GM21619 (cell line): Measurements from ENCODE around the gene MYOF.
"Not testable (repeated sequence)": the region's sequence is repeated elsewhere in the genome, so short reads cannot be mapped to it uniquely, and the experiment has no call there.

Experiments used
- ATAC-seq: cut with Tn5 transposase; IDR thresholded peaks from one replicate; pipeline ENCODE4 v1.9.1; 2021; ENCODE audit not compliant: unreplicated experiment

MYOF gene

DNA sequence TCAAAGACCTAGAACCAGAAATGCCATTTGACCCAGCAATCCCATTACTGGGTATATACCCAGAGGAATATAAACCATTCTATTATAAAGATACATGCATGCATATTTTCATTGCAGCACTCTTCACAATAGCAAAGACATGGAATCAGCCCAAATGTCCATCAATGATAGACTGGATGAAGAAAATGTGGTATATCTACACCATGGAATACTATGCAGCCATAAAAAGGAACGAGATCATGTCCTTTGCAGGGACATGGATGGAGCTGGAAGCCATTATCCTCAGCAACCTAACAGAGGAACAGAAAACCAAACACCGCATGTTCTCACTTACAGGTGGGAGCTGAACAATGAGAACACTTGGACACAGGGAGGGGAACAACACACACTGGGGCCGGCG, 123.7 kb downstream of the MYOF start:
- ATAC-seq: not testable (repeated sequence)

- no peak for ATAC-seq
Observed at GRCh38 chr10:93357680-93358079, 124.5 kb downstream of the MYOF start.

GRCh38 chr10:93356516-93356915, 125.6 kb downstream of the MYOF start:
- ATAC-seq: no peak

DNA sequence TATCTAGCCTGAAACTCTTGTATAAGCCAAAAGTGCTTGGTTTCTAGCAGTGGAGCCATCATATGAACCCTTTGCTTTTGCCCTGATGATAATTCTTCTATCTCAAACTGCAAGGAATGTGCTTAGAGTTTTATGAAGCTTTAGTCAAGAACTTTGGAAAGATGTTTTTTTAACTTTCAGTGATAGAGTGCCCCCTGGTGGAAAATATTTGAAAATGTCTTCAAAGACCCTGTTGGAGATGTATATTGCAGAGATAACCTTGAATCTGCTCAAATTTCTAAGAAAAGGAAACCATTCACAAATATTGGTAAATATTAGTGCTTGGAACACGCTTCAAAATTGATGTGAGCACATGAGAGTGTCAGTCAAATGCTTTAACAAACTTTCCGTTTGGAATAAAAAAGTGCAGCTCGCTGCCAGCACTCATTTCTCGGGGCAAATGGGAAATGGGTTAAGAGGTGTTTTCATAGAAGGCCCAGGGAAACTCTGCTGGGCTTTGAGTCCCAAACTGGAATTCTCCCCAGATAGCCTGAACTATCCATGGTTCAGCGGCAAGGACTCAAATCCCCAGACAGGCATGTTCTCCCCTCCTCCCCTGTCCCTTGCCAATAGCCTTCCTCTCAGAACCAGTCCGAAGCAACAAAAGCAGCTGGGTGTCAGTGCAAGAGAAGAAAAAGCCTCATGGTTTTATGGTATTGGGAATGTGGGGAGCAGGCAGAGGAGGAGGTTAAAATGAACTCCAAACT, 129.3 kb downstream of the MYOF start:
- ATAC-seq: no peak

GRCh38 chr10:93346694-93347093, 135.4 kb downstream of the MYOF start:
- no peak for ATAC-seq

- no peak for ATAC-seq
Observed at GRCh38 chr10:93346108-93346507, 136.0 kb downstream of the MYOF start.

- ATAC-seq: no peak
Observed at GRCh38 chr10:93344691-93345090, 137.4 kb downstream of the MYOF start.

DNA sequence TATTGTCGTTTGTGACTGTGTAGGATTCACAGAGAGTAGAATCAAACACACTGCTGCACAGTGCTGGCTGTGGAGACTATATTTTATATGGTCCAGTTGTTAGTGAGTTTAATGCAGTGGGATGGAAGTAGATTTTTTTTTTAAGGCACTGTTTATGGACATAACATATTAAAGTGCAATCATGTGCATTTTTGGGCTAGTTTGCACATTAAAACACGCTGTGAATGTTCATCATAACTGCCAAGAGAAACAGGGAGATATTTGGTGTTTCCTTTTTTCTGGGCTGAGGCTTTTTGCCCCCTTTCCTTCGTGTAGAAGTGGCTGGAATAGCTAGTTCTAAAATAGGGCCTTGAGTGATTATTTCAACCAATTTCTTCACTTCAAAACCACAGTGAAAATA, 139.2 kb downstream of the MYOF start:
- ATAC-seq: no peak

- no peak for ATAC-seq
Observed at GRCh38 chr10:93342366-93342765, 139.8 kb downstream of the MYOF start.

DNA sequence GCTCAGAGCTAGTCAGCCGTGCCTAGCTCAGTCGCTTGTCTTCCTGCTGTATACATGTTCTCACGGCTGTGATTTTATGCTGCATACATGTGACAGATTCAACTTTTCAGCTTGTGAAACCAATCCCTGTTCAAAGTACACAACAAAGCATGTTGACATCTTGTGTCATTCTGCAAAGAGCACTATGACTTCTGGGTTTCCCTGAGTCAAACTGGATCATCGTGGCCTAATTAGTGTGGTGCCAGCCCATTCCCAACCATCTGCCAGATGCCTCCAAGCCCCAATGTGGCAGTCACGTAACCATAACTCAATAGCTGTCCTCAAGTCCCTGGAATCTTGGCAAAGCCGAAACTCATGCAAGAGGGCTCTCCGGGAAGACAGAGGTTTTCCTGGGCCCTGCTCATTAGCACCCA, 144.8 kb downstream of the MYOF start:
- ATAC-seq: no peak

GRCh38 chr10:93336678-93337077, 145.5 kb downstream of the MYOF start:
- ATAC-seq: no peak

DNA sequence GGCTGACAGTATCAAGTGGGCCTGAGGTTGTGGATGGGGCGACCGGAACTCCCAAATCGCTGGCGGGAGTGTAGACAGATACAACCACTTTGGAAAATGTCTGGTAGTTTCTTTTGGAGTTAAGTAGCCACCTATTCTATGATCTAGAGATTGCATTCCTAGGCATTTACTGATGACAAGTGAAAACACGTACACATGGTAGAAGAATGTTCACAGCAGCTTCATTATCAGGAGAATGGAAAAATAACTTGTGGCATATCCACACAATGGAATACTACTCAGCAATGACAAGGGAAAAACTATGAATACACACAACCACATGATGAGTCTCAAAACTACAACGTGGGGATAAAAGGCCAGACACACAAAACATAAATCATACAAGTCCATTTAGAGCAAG, 146.0 kb downstream of the MYOF start:
- ATAC-seq: no peak

GRCh38 chr10:93334901-93335327, 147.2 kb downstream of the MYOF start:
- no peak for ATAC-seq

DNA sequence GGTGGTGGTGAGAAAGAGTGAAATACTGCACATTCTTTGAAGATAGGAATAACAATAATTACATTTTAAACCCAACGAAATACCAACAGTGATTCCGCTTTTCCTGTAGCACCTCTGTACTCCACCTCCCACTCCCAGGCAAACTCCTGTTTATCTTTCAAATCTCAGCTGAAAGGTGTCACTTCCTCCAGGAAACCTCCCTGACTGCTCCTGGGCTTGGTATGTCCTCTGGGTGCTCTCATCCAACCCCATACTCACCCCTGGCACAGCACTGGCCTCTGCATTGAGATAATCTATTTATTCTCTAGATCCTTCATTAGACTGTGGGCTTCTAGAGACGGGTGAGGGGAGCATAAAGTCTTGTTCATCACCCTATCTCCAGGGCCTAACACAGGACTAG, 148.0 kb downstream of the MYOF start:
- no peak for ATAC-seq

GRCh38 chr10:93333278-93333978, 148.7 kb downstream of the MYOF start:
- ATAC-seq: no peak

DNA sequence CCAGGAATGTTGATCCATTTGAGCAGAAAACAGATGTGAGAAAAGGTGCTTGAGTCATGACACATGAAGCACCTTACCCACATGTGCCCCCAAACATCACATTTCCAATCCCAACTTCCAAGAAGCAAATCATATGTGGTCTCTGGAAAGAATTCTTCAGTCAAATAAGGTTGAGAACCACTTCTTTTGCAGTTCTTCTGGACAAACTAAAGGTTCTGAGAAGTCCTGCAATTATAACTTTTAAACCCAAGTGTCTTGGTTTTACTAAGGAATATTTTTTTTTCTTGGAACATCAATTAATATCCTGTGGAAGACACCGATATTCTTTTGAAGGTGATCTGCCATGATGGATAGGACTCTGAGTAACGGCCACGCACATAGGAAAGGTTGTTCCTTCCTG, 151.3 kb downstream of the MYOF start:
- ATAC-seq: no peak

GRCh38 chr10:93319896-93320295, 162.2 kb downstream of the MYOF start:
- ATAC-seq: no peak

GRCh38 chr10:93319096-93319495, 163.0 kb downstream of the MYOF start:
- ATAC-seq: no peak

GRCh38 chr10:93315246-93315645, 166.9 kb downstream of the MYOF start:
- no peak for ATAC-seq

DNA sequence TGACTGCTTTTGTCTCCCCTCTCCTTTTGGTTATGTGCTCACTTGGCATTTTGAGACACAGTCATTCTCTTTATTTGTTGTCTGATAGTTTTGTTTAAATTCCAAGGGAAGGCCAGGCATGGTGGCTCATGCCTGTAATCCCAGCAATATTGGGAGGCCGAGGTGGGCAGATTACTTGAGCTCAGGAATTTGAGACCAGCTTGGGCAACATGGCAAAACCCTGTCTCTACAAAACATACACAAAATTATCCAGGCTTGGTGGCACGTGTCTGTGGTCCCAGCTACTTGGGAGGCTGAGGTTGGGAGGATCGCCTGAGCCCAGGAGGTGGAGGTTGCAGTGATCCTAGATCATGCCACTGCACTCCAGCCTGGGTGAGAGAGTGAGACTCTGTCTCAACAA, 167.5 kb downstream of the MYOF start:
- not testable (repeated sequence) for ATAC-seq

DNA sequence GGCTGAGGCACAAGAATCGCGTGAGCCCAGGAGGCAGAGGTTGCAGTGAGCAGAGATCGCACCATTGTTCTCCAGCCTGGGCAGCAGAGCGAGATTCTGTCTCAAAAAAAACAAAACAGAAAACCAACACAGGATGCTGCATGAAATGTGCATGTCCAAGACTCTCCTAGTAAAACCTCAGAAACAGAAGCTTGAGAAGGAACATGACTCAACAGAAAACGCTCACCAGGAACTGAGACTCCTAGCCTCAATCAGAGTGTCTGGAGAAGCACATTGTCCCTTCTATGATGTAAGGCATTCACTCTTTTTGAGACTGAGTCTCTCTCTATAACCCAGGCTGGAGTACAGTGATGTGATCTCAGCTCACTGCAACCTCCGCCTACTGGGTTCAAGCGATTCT, 168.3 kb downstream of the MYOF start:
- ATAC-seq: no peak

GRCh38 chr10:93309062-93309461, 173.1 kb downstream of the MYOF start:
- ATAC-seq: no peak

- no peak for ATAC-seq
Observed at GRCh38 chr10:93305122-93305521, 177.0 kb downstream of the MYOF start.
